GM19099 (cell line): Measurements from ENCODE around the gene NANOS3.
A peak's percentile ranks its signal among the peaks of the same experiment; 100 is the strongest.

ENCODE experiments used
- POLR2A ChIP-seq: IDR thresholded peaks from 3 replicates; pipeline ENCODE4 v1.6.1; 2011; ENCODE audit warnings: low read depth; ENCODE audit not compliant: insufficient read length; ENCODE audit errors: extremely low read depth

NANOS3 gene

DNA sequence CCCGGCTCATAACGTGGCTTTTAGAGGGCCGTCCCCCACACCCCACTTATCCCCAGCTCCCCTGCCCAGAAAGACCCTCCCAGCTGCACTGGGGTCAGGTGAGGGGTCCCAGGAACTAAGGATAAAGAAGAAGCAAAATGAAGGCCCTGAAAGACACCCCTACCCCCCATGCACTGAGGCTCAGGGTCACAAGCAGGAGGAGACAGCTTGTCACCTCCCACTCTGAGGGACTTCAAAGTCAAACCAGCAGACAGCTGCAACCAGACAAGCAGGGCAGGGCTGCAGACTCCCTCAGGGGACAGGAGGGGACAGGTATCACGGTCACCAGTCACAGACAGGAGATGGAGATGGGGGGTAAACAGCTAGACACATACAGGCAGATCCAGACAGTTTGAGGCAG lies 6.1 kb upstream of the NANOS3 start:
- no peak for TF ChIP-seq POLR2A

GRCh38 chr19:13872339-13872694 lies 4.6 kb upstream of the NANOS3 start:
- TF ChIP-seq POLR2A = no peak

DNA sequence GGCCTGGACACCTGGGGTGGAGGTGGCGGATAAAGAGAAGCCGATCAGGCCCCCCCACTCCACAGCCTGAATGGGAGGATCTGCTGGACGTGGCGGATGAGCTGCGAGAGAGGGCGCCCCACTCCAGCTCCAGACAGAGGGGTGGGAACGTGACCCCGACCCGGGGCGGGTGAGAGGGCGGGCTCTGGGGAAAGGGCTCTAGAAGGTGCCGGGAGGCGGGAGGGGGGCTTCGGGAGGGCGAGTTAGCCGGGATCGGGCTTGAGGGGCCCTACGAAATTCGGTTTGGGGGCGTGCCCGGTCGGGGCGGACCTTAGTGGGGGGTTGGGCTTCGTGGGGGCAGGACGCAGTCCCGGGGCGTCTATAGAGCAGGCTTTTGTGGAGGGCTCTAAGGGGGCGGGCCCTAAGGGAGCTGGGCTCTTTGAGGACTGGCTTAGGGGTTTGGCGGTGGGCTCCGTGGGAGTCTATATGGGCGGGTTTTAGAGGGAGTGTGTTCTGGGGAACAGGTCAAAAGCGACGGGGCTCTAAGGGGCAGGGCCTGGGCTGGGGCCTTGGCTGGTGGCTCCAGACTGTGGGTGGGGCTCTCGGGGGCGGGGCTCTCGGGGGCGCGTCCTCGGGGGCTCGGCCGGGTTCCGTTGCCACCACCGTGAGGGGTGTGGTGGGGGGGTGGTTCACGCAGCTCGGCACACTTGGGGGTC lies 4.1 kb upstream of the NANOS3 start:
- TF ChIP-seq POLR2A = no peak

GRCh38 chr19:13873834-13874515 lies 3.0 kb upstream of the NANOS3 start:
- no peak for TF ChIP-seq POLR2A

DNA sequence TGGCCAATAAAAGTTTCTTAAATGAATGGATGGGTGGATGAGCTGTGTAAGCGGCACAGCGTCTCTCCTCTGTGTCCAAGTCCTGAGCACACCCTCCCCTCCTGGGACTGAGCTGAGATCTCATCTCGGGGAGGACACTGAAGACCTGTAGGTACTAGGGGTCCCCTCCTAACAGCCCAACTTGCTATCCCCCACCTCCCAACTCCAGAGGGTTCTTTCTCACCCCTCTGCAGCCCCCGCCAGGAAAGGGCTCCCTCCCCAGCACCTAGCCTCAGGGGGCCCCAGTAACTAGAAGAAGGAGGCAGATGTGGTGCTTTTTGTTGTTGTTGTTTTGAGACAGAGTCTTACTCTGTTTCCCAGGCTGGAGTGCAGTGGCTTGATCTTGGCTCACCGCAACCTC lies 1.1 kb upstream of the NANOS3 start:
- TF ChIP-seq POLR2A = no peak

DNA sequence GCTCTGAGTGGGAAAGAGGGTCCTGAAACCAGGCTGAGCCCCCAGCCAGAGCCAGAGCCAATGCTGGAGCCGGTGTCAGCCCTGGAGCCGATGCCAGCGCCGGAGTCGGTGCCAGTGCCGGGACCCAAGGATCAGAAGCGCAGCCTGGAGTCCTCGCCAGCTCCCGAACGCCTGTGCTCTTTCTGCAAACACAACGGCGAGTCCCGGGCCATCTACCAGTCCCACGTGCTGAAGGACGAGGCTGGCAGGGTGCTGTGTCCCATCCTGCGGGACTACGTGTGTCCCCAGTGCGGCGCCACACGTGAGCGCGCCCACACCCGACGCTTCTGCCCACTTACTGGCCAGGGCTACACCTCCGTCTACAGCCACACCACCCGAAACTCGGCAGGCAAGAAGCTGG lies 369 bp downstream of the NANOS3 start:
- TF ChIP-seq POLR2A = no peak

- peak; percentile 44 for TF ChIP-seq POLR2A
Observed at GRCh38 chr19:13880059-13881043, 3.4 kb downstream of the NANOS3 start.

- no peak for TF ChIP-seq POLR2A
Observed at GRCh38 chr19:13881251-13881691, 4.3 kb downstream of the NANOS3 start.

DNA sequence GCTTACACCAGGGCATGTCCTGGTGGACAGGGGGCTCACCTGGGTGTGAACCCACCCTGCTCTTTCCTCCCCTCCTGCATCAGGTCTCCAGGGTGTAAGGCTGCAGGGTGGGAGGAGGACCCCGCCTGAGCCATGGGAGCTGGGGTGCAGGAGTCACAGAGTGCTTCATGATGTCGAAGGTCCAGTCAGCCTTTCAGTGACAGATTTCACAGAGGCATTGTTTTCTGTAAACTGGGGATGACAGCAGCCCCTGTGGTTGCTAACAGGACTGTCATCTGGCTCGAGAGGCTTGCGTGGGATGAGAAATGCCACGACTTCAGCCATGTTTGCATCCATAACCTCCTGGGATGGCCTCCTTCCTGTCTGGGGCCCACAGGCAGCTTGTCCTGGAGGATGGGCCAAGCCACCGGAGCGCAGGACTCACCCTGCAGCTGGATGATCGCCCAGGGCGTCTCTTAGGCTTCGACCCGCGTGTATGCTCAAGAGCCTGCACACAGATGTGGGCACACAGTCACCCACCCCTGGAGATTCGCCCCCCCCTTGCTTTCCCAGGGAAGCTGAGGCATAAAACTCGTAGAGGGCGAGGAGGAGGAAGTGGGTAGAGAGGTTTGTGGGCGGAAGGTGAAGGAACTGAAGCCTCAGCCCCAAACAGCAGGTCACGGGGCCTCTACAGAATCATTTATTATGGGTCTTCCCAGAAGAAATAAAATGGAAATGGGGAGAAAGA lies 4.9 kb downstream of the NANOS3 start:
- no peak for TF ChIP-seq POLR2A

- no peak for TF ChIP-seq POLR2A
Observed at GRCh38 chr19:13882419-13882795, 5.5 kb downstream of the NANOS3 start.

DNA sequence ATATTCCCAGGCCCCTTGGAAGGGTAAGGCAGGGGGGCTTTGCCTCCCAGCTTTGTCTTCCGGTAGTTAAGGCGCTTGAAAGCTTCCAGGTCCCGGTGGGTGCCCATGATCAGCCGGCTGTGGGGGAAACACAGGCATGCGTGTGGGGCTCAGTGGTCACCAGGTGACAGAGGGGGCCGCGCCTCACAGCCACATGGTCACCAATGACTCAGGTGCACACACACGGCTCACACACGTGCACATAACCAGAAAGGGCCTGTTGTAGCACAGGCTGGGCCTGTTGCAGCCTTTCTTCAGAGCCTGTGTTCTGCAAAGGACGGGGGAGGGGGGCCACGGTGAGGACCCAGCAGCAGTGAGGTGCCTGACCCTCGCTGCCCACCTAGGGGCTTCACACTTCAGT lies 5.9 kb downstream of the NANOS3 start:
- no peak for TF ChIP-seq POLR2A

- TF ChIP-seq POLR2A = no peak
Observed at GRCh38 chr19:13883516-13884064, 6.7 kb downstream of the NANOS3 start.

- no peak for TF ChIP-seq POLR2A
Observed at GRCh38 chr19:13884726-13885591, 8.0 kb downstream of the NANOS3 start.
